Osteoblast (primary cell): Measurements from ENCODE around the gene PHACTR4. TPM values are rescaled to one million over a fixed set of nuclear protein-coding genes. Genes with fewer than 3 reads are reported as not detected.
"Not testable (repeated sequence)": the region's sequence is repeated elsewhere in the genome, so short reads cannot be mapped to it uniquely, and the experiment has no call there.

ENCODE experiments used
- DNase-seq: peaks from one replicate; pipeline ENCODE4 v3.0.0; 2011; ENCODE audit warnings: low spot score, mixed read lengths; ENCODE audit not compliant: insufficient read length; ENCODE audit errors: missing footprints
- H2AFZ ChIP-seq: 2 replicates; pipeline ENCODE4 v1.6.0; 2011; ENCODE audit warnings: mild to moderate bottlenecking, low read length
- H3K27ac ChIP-seq: 2 replicates; pipeline ENCODE4 v1.5.1; 2011; ENCODE audit warnings: mild to moderate bottlenecking, low read depth, low read length, moderate library complexity
- H3K27me3 ChIP-seq: 2 replicates; pipeline ENCODE4 v1.6.0; 2012; ENCODE audit warnings: mild to moderate bottlenecking, control low read depth, inconsistent platforms, low read length, moderate library complexity; ENCODE audit not compliant: insufficient read depth
- H3K36me3 ChIP-seq: 2 replicates; pipeline ENCODE4 v1.5.1; 2011; ENCODE audit warnings: mild to moderate bottlenecking, low read length, control low read depth, moderate library complexity; ENCODE audit not compliant: insufficient read depth
- H3K4me1 ChIP-seq: 2 replicates; pipeline ENCODE4 v1.5.1; 2011; ENCODE audit warnings: mild to moderate bottlenecking, low read length, control low read depth, moderate library complexity; ENCODE audit not compliant: insufficient read depth
- H3K4me2 ChIP-seq: 2 replicates; pipeline ENCODE4 v1.6.0; 2011; ENCODE audit warnings: mild to moderate bottlenecking, low read length; ENCODE audit not compliant: insufficient read depth
- H3K4me3 ChIP-seq: fragments of 200-600 bp; sonication (generic); 3 replicates; pipeline ENCODE4 v1.5.1; 2012; ENCODE audit warnings: mild to moderate bottlenecking, low read length, inconsistent platforms; ENCODE audit not compliant: insufficient read depth
- H3K79me2 ChIP-seq: 2 replicates; pipeline ENCODE4 v1.6.0; 2012; ENCODE audit warnings: mild to moderate bottlenecking, low read length, control low read depth, inconsistent platforms; ENCODE audit not compliant: insufficient read depth
- H3K9me3 ChIP-seq: 2 replicates; pipeline ENCODE4 v1.5.1; 2011; ENCODE audit warnings: low read depth, low read length, control low read depth
- H4K20me1 ChIP-seq: 2 replicates; pipeline ENCODE4 v1.6.0; 2012; ENCODE audit warnings: mild to moderate bottlenecking, low read length, control low read depth; ENCODE audit not compliant: insufficient read depth
- total RNA-seq: library from RNA; depleted of rRNA; stranded (reverse); fragments of >200 nt; gene quantifications from 2 replicates; pipeline ENCODE4 v1.2.3, GENCODE V29; 2012
- TF ChIP-seq, protein P1 (sequence below): IDR thresholded peaks from 2 replicates; pipeline ENCODE4 v1.5.1; 2011; ENCODE audit warnings: mild to moderate bottlenecking, low read depth, low read length, moderate library complexity; ENCODE audit errors: extremely low read depth

The PHACTR4 gene
- total RNA-seq, 1 donor, result 12.7 TPM

DNA sequence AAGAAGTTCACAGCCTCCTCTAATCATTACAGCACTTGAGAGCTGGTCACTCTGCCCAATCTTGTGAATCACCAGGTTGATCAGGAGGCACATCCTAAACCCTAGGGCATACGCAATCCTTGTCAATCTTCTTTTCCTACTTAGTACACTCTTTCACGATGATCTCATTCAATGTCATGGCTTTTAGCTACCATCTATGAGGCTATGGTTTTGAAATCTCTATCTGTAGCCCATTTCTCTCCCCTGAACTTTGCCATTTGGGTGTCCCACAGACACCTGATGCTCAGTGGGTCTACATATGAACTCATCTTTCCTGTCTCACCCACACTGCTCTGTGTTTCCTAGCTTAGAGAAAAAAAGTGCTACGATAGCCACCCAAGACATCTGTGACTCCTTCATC lies 42.6 kb upstream of the PHACTR4 start:
- Histone ChIP-seq H3K9me3 (no peaks in the 10 kb centered on the region), H3K4me2 (no peak overlapping the region), H3K27me3 (no peaks in the 10 kb centered on the region), H3K4me1 (peaks cover 5% of the 10 kb centered on the region), H3K79me2 (peaks cover 11% of the 10 kb centered on the region), H4K20me1 (no peaks in the 10 kb centered on the region), H2AFZ (no peak overlapping the region), H3K4me3 (no peak overlapping the region), H3K36me3 (peaks cover 7% of the 10 kb centered on the region), H3K27ac (no peak overlapping the region)
- DNase-seq, result peak; percentile 29
- TF ChIP-seq, protein P1, sequence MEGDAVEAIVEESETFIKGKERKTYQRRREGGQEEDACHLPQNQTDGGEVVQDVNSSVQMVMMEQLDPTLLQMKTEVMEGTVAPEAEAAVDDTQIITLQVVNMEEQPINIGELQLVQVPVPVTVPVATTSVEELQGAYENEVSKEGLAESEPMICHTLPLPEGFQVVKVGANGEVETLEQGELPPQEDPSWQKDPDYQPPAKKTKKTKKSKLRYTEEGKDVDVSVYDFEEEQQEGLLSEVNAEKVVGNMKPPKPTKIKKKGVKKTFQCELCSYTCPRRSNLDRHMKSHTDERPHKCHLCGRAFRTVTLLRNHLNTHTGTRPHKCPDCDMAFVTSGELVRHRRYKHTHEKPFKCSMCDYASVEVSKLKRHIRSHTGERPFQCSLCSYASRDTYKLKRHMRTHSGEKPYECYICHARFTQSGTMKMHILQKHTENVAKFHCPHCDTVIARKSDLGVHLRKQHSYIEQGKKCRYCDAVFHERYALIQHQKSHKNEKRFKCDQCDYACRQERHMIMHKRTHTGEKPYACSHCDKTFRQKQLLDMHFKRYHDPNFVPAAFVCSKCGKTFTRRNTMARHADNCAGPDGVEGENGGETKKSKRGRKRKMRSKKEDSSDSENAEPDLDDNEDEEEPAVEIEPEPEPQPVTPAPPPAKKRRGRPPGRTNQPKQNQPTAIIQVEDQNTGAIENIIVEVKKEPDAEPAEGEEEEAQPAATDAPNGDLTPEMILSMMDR, result no peak

DNA sequence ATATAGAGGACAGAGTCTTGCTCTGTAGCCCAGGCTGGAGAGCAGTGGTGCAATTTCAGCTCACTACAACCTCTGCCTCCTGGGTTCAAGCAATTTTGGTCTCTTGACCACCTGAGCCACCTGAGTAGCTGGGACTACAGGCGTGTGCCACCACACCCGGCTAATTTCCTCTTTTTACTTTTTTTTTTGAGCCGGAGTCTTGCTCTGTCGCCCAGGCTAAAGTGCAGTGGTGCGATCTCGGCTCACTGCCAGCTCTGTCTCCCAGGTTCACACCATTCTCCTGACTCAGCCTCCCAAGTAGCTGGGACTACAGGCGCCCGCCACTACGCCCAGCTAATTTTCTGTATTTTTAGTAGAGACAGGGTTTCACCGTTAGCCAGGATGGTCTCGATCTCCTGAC lies 42.1 kb upstream of the PHACTR4 start:
- not testable (repeated sequence) for H4K20me1 ChIP-seq, H3K4me3 ChIP-seq, H3K9me3 ChIP-seq, DNase-seq, H3K4me2 ChIP-seq, H3K27me3 ChIP-seq, H3K4me1 ChIP-seq, H2AFZ ChIP-seq, H3K27ac ChIP-seq
- H3K79me2 ChIP-seq, result peaks cover 11% of the 10 kb centered on the region
- H3K36me3 ChIP-seq, result peaks cover 12% of the 10 kb centered on the region

DNA sequence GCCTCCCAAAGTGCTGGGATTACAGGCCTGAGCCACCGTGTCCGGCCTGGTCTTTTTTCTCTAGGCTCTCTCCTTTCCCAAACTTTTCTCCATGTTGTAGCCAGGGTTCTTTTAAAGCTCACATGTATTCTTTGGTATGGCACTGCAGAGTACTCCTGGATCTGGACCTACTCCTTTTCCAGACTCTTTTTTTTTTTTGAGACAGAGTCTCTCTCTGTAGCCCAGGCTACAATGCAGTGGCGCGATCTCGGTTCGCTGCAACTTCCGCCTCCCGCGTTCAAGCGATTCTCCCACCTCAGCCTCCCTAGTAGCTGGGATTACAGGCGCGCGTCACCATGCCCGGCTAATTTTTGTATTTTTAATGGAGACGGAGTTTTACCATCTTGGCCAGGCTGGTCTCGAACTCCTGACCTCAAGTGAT lies 41.3 kb upstream of the PHACTR4 start:
- Histone ChIP-seq H3K4me3 (peak overlapping the region; percentile 81), H3K4me1 (peaks cover 5% of the 10 kb centered on the region), H3K27me3 (no peaks in the 10 kb centered on the region), H3K79me2 (peaks cover 11% of the 10 kb centered on the region), H3K4me2 (peak overlapping the region; percentile 89), H2AFZ (peak overlapping the region; percentile 91), H3K36me3 (peaks cover 19% of the 10 kb centered on the region), H3K9me3 (no peaks in the 10 kb centered on the region), H4K20me1 (no peaks in the 10 kb centered on the region), H3K27ac (peak overlapping the region; percentile 87)
- no peak for DNase-seq
- TF ChIP-seq, protein P1, result no peak

DNA sequence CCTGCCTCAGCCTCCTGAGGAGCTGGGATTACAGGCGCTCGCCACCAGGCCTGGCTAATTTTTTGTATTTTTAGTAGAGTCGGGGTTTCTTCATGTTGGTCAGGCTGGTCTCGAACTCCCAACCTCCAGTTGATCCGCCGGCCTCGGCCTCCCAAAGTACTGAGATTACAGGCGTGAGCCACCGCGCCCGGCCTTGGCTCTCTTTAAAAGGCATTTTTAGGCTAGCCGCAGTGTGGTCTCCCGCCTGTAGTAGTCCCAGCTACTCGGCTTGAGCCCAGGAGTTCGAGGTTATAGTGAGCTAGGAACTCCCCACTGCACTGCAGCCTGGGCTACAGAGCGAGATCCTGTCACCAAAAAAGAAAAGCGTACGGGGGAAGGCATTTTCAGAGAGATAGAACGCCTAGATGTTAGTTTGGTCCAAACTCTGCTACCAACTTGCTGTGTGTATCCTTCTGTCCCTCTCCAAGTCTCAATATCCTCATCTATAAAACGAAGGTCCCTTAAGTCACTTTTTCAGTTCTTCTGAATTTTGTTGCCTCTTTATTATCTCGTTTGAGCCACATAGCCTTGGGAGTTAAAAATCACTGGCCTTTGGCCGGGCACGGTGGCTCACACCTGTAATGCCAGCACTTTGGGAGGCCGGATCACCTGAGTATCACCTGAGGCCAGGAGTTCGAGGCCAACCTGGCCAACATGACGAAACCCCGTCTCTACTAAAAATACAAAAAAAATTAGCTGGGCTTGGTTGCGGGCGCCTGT lies 40.0 kb upstream of the PHACTR4 start:
- Histone ChIP-seq H2AFZ (peak overlapping the region; percentile 91), H3K4me2 (peak overlapping the region; percentile 89), H3K4me3 (peak overlapping the region; percentile 81), H3K36me3 (peaks cover 28% of the 10 kb centered on the region), H3K9me3 (no peaks in the 10 kb centered on the region), H3K27me3 (no peaks in the 10 kb centered on the region), H3K79me2 (peaks cover 11% of the 10 kb centered on the region), H3K27ac (peak overlapping the region; percentile 87), H3K4me1 (peaks cover 5% of the 10 kb centered on the region), H4K20me1 (no peaks in the 10 kb centered on the region)
- DNase-seq, result peak; percentile 39
- TF ChIP-seq, protein P1, result no peak
